SJCRH30 (cell line): ENCODE data around the gene GRID1. TPM values are rescaled to one million over a fixed set of nuclear protein-coding genes. Genes with fewer than 3 reads are reported as not detected.
"Not testable (repeated sequence)": the region's sequence is repeated elsewhere in the genome, so short reads cannot be mapped to it uniquely, and the experiment has no call there.

Source experiments
- DNase-seq, 2 experiments: peaks; one replicate each; pipeline ENCODE4 v3.0.0-alpha.2; 2015 to 2020
- H3K27ac ChIP-seq: fragments of 250-450 bp; sonication (Bioruptor Pico); 2 replicates; pipeline ENCODE4 v1.5.1; 2020; ENCODE audit warnings: mild to moderate bottlenecking, moderate library complexity
- H3K27me3 ChIP-seq: fragments of 250-450 bp; sonication (Bioruptor Pico); 2 replicates; pipeline ENCODE4 v1.5.1; 2020; ENCODE audit warnings: mild to moderate bottlenecking, moderate library complexity
- H3K36me3 ChIP-seq: fragments of 250-450 bp; sonication (Bioruptor Pico); 2 replicates; pipeline ENCODE4 v1.5.1; 2020; ENCODE audit warnings: mild to moderate bottlenecking, moderate library complexity
- H3K4me1 ChIP-seq: fragments of 250-450 bp; sonication (Bioruptor Pico); 2 replicates; pipeline ENCODE4 v1.5.1; 2020; ENCODE audit warnings: mild to moderate bottlenecking, moderate library complexity
- H3K4me3 ChIP-seq: fragments of 250-450 bp; sonication (Bioruptor Pico); 2 replicates; pipeline ENCODE4 v1.5.1; 2020; ENCODE audit warnings: mild to moderate bottlenecking, moderate library complexity
- H3K9me3 ChIP-seq: fragments of 250-450 bp; sonication (Bioruptor Pico); replicated peaks from 2 replicates; pipeline ENCODE4 v1.5.1; 2020; ENCODE audit warnings: mild to moderate bottlenecking, moderate library complexity
- total RNA-seq: library from RNA; depleted of rRNA; stranded (reverse); fragments of >200 nt; shearing (Covaris generic); gene quantifications from 2 replicates; pipeline ENCODE4 v1.2.3, GENCODE V29; 2014

Gene GRID1
- total RNA-seq, 1 experiment from 2014 or later, result not detected

DNA sequence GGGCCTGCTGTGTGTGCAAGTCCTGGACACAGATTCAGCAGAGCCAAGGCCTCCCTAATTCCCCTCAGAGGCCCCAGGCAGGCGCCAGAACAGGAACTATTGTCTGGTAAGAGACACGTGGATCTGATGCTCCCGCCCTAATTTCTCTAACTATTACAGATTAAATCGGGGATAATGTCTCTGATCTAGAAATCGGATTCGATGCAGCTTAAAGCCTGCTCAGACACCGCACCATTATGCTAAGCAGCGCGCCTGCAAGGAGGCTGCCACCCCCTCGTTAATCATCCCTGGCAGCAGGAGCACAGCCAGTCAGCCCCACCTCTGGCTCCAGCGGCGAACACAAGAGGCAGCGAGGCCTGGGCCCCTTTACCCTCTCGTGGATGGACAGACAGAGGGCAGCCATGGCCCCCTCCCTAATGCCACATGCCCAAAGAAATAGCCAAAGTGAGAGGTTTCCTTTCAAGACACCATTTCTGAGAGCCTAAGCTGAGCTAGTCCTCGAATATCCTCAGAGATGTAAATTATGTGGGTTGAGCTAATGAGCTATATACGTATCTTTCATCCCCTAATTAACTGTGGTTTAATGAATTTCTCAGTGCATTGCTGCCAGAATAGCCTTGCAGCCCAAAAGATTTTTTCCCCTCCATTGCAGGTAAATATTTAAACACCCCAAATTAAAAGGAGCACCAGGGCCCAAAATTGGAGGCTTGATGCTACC is 122.1 kb downstream of the GRID1 start:
- Histone ChIP-seq H3K4me3 (no peak overlapping the region), H3K36me3 (no peaks in the 10 kb centered on the region), H3K4me1 (no peaks in the 10 kb centered on the region), H3K27ac (no peak overlapping the region), H3K27me3 (no peaks in the 10 kb centered on the region), H3K9me3 (no peaks in the 10 kb centered on the region)
- no peak for DNase-seq

- no peaks in the 10 kb centered on the region for H3K27me3 ChIP-seq
- no peaks in the 10 kb centered on the region for H3K36me3 ChIP-seq
- no peaks in the 10 kb centered on the region for H3K4me1 ChIP-seq
- no peak overlapping the region for H3K4me3 ChIP-seq
- no peak for DNase-seq
- H3K27ac ChIP-seq, result no peak overlapping the region
- H3K9me3 ChIP-seq, result no peaks in the 10 kb centered on the region
These were observed 122.9 kb downstream of the GRID1 start for GRCh38 chr10:86243651-86244155.

DNA sequence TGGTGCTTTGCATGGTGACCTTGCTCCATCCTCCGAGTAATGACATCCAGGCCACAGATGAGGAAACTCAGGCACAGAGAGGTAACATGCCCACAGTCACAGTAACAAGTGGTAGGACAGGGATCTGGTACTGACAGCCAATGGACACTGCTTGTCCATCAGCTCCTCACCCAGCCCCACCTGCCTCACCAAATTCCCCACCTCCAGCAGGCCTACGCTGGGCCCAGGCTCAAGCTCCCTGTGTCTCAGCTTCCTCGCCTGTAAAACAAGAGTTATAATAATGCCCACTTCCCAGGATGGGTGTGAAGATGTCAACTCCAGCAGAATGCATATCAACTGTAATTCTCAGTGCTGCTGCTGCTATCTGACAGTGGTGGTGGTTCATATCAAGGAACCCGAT is 123.8 kb downstream of the GRID1 start:
- H3K4me1 ChIP-seq, result no peaks in the 10 kb centered on the region
- no peak overlapping the region for H3K27ac ChIP-seq
- H3K36me3 ChIP-seq, result no peaks in the 10 kb centered on the region
- DNase-seq, result no peak
- H3K9me3 ChIP-seq, result no peaks in the 10 kb centered on the region
- no peaks in the 10 kb centered on the region for H3K27me3 ChIP-seq
- H3K4me3 ChIP-seq, result no peak overlapping the region

DNA sequence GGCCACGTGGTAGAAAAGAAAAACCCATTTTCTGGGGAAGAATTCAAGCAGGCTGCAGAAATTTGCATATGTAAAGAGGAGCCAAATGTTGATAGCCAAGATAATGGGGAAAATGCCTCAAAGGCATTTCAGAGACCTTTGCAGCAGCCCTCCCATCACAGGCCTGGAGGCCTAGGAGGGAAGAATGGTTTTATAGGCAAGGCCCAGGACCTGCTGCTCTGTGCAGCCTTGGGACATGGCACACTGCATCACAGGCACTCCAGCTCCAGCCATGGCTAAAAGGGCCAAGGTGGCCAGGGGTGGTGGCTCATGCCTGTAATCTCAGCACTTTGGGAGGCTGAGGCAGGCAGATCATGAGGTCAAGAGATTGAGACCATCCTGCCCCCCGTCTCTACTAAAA is 128.5 kb downstream of the GRID1 start:
- H3K4me1 ChIP-seq, H3K27ac ChIP-seq, H3K9me3 ChIP-seq, H3K27me3 ChIP-seq, H3K4me3 ChIP-seq, DNase-seq, H3K36me3 ChIP-seq: not testable (repeated sequence)

GRCh38 chr10:86234541-86235270 is 131.9 kb downstream of the GRID1 start:
- Histone ChIP-seq H3K36me3 (no peaks in the 10 kb centered on the region), H3K27me3 (no peaks in the 10 kb centered on the region), H3K4me1 (no peaks in the 10 kb centered on the region), H3K9me3 (no peaks in the 10 kb centered on the region), H3K4me3 (no peak overlapping the region), H3K27ac (no peak overlapping the region)
- no peak for DNase-seq

- Histone ChIP-seq H3K4me1 (no peaks in the 10 kb centered on the region), H3K27me3 (no peaks in the 10 kb centered on the region), H3K4me3 (no peak overlapping the region), H3K36me3 (no peaks in the 10 kb centered on the region), H3K9me3 (no peaks in the 10 kb centered on the region), H3K27ac (no peak overlapping the region)
- no peak for DNase-seq
These were observed 132.5 kb downstream of the GRID1 start for GRCh38 chr10:86234107-86234506.

- H3K4me3 ChIP-seq, result no peak overlapping the region
- DNase-seq, result no peak
- H3K4me1 ChIP-seq, result no peaks in the 10 kb centered on the region
- no peak overlapping the region for H3K27ac ChIP-seq
- no peaks in the 10 kb centered on the region for H3K36me3 ChIP-seq
- H3K9me3 ChIP-seq, result no peaks in the 10 kb centered on the region
- no peaks in the 10 kb centered on the region for H3K27me3 ChIP-seq
These were observed 133.5 kb downstream of the GRID1 start for GRCh38 chr10:86233131-86233530.

DNA sequence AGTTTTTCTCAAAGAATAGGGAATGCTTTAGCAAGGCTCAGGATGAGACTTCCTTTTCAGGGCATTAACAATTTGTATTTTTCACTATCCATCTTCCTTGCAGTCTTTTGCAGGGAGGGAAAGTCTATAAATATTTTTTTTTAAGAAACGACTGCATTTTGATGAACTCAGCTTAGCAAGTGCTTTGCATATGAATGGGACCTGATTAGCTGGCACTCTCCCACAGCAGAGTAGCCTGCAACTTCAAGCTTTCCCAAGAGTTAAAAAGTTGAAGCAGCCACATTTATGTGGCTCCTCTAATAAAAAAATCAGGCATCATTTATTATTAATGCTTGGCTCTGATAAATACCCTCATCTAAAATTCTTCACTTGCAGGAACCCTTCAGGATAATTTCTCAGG is 134.0 kb downstream of the GRID1 start:
- H3K9me3 ChIP-seq, result no peaks in the 10 kb centered on the region
- no peak for DNase-seq
- no peaks in the 10 kb centered on the region for H3K4me1 ChIP-seq
- H3K27me3 ChIP-seq, result no peaks in the 10 kb centered on the region
- no peaks in the 10 kb centered on the region for H3K36me3 ChIP-seq
- no peak overlapping the region for H3K4me3 ChIP-seq
- no peak overlapping the region for H3K27ac ChIP-seq

DNA sequence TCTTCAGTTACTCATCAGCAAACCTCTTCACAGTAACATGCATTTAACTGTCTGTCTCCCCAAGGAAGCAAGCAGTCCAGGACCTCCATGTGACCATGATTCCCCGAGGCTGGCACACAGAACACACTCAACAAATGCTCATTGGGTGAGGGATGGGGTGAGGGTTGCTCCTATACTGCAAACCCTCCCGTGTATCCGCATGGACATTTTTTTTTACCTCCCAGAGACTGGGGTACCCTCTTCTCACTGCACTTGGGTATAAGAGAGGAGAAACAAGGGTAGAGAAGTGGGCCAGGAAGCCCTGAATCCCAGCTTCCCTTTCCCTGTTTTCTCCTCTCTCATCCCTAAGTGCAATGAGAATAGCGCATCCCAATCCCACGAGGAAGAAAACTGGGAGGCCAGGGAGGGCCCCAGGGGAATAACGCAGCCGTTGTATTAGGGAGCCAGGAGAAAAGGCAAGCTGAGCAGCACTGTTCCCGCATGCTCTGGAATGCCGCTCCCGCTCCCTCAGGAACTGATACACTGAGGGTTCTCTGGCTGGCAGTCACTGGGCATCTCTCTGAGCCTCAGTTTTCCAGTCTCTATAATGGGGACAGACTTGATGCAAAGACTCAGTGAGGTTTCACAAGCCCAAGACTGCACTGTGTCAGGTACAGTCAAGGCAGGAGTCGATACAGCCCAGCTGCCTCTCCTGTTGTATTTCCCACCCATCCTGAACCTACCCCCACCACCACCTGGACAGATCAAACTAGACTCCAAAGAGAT is 134.6 kb downstream of the GRID1 start:
- Histone ChIP-seq H3K27ac (no peak overlapping the region), H3K9me3 (no peaks in the 10 kb centered on the region), H3K36me3 (no peaks in the 10 kb centered on the region), H3K4me3 (no peak overlapping the region), H3K4me1 (no peaks in the 10 kb centered on the region), H3K27me3 (no peaks in the 10 kb centered on the region)
- no peak for DNase-seq

GRCh38 chr10:86230557-86231180 is 135.9 kb downstream of the GRID1 start:
- DNase-seq, result no peak
- no peaks in the 10 kb centered on the region for H3K36me3 ChIP-seq
- H3K27me3 ChIP-seq, result no peaks in the 10 kb centered on the region
- no peaks in the 10 kb centered on the region for H3K4me1 ChIP-seq
- H3K9me3 ChIP-seq, result no peaks in the 10 kb centered on the region
- no peak overlapping the region for H3K4me3 ChIP-seq
- no peak overlapping the region for H3K27ac ChIP-seq

- Histone ChIP-seq H3K4me3 (no peak overlapping the region), H3K9me3 (no peaks in the 10 kb centered on the region), H3K36me3 (no peaks in the 10 kb centered on the region), H3K27me3 (no peaks in the 10 kb centered on the region), H3K27ac (no peak overlapping the region), H3K4me1 (no peaks in the 10 kb centered on the region)
- no peak for DNase-seq
These were observed 136.6 kb downstream of the GRID1 start for GRCh38 chr10:86229811-86230556.

DNA sequence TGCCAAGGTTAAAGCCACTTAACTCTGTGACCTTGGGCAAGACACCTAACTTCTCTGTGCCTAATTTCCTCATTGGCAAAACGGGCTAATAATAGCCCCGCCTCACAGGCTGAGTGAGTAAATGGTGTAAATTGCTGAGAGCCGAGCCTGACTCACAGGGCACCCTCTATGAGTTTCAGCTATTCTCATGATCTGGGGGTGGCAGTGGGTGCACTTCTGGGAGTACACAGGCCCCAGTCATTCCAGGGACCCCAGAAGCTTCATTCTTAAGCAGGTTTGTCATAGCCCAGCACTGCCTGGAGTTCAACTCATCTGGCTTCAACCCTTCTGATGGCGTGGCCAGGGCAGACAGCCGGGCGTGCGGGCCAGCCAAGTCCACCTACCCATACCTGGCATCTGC is 137.2 kb downstream of the GRID1 start:
- Histone ChIP-seq H3K27ac (no peak overlapping the region), H3K9me3 (no peaks in the 10 kb centered on the region), H3K36me3 (no peaks in the 10 kb centered on the region), H3K4me1 (no peaks in the 10 kb centered on the region), H3K27me3 (no peaks in the 10 kb centered on the region), H3K4me3 (no peak overlapping the region)
- no peak for DNase-seq

DNA sequence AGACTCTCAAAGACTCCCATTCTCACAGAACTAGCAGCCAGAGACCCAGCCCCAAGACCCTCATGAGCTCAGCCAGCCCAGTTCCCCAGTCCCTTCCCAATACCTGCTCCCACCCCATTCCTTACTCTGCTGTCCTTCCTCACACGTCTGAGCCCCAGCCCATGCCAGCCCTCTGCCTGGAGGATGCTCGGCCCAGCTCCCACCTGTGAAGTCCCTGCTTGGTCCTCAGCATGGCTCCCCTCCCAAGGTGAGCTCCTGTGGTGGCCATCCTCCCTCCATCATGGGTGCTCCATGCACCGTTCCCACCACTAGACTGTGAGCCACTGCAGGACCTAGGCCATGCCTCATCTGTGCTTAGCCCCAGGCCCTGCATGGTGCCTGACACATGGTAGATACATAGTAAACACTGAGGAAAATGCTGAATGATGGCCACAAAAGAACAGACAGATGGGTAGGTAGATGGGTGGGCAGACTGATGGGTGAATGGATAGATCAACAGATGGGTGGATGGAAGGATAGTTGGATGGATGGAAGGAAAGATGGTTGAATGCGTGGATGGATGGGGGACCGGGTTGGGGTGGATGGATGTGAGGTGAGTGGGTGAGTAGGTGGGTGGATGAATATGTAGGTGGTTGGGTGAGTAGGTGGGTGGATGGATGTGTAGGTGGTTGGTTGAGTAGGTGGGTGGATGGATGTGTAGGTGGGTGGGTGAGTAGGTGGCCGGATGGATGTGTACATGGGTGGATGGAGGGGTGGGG is 138.9 kb downstream of the GRID1 start:
- no peak overlapping the region for H3K27ac ChIP-seq
- H3K36me3 ChIP-seq, result no peaks in the 10 kb centered on the region
- no peak for DNase-seq
- no peaks in the 10 kb centered on the region for H3K27me3 ChIP-seq
- H3K4me3 ChIP-seq, result no peak overlapping the region
- no peaks in the 10 kb centered on the region for H3K9me3 ChIP-seq
- H3K4me1 ChIP-seq, result no peaks in the 10 kb centered on the region

DNA sequence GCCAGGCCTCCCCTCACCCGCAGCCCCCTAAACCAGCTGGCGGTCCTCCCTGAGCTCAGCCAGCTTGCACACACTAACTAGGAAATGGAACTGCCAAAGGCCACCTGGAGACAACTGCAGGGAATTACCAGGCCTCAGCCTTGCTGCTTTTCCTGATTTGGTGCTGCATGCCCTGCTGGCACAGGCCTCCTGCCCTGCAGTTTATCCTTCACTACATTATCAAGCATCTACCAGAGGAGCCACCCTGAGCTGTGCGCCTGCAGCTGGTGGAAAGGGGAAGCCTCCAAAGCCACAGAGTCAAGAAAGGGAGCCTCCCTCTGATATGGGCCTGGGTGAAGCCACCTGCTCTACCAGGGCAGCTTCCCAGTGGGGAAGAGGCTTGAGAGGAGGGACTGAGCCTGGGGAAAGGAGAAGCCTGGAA is 139.8 kb downstream of the GRID1 start:
- no peaks in the 10 kb centered on the region for H3K27me3 ChIP-seq
- H3K36me3 ChIP-seq, result no peaks in the 10 kb centered on the region

More for the DNA sequence above, 139.8 kb downstream of the GRID1 start:
- Histone ChIP-seq H3K4me1 (no peaks in the 10 kb centered on the region), H3K27ac (no peak overlapping the region), H3K9me3 (no peaks in the 10 kb centered on the region), H3K4me3 (no peak overlapping the region)
- no peak for DNase-seq
